Esophagus muscularis mucosa (tissue), 4 donors: ENCODE measurements around the gene OR4E2.

Experiments used
- CTCF ChIP-seq, 3 experiments: fragments of 200-600 bp in 2 of 3; fragments of 450-650 bp in 1 of 3; sonication (generic) in 2 of 3; IDR thresholded peaks; one replicate each; pipeline ENCODE4 v1.5.1; 2017 to 2019; ENCODE audit warnings: antibody characterized with exemption in 3 of 3, mild to moderate bottlenecking in 2 of 3, moderate library complexity in 1 of 3
- EP300 ChIP-seq: sonication (generic); formaldehyde crosslinking; IDR thresholded peaks from one replicate; pipeline ENCODE4 v1.6.1; 2017; ENCODE audit warnings: antibody characterized with exemption
- POLR2A ChIP-seq: fragments of 450-650 bp; IDR thresholded peaks from one replicate; pipeline ENCODE4 v1.6.1; 2017; ENCODE audit warnings: antibody characterized with exemption, moderate library complexity, mild to moderate bottlenecking, low read depth

GRCh38 chr14:21654215-21654614 lies 580 bp downstream of the OR4E2 start:
- TF ChIP-seq CTCF (IDR thresholded peaks at IDR 0.05) (no peak), EP300 (no peak), POLR2A (no peak)
